HG02759 (cell line): Measurements from ENCODE around the gene SPTBN2.

Experiments used
- ATAC-seq: cut with Tn5 transposase; IDR thresholded peaks from one replicate; pipeline ENCODE4 v1.9.1; 2021; ENCODE audit warnings: mild to moderate bottlenecking, moderate library complexity; ENCODE audit not compliant: unreplicated experiment

The SPTBN2 gene

GRCh38 chr11:66704659-66705360 lies 24.2 kb downstream of the SPTBN2 start:
- no peak for ATAC-seq

DNA sequence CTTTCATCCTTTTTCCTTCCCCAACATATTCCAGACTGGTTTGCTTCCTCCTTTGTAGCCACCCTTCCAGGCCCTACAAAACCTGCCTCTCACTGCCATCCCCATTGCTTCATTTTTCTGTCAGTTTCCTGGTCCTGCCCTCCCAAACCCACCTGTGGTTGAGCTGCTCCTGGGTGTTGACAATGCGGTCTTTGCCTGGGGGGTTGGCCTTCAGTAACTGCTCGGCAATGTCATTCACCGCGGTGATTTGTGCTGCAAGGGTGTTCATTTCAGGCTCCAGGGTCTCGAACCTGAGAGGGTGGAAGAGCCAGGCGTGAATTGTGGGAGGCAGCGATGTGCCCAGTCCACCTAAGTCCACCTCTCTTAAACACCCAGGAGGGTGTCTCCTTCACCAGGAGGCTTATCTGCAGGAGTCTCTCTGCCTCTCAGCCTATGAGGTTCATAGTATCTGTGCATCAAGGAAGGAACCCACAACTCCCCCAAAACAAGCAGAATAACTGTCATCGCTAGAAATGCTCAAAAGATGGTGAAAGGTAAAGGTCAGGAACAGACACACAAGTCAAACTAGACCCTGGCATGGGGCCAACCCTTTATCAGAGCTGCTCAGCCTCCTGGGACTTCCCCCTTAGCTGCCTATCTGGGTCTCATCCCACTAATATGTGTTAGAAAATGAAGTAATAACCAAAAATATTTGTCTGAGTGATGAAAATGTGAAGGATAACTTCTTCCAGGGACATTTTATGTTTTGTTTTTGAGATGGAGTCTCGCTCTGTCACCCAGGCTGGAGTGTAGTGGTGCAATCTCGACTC lies 27.4 kb downstream of the SPTBN2 start:
- ATAC-seq = no peak

DNA sequence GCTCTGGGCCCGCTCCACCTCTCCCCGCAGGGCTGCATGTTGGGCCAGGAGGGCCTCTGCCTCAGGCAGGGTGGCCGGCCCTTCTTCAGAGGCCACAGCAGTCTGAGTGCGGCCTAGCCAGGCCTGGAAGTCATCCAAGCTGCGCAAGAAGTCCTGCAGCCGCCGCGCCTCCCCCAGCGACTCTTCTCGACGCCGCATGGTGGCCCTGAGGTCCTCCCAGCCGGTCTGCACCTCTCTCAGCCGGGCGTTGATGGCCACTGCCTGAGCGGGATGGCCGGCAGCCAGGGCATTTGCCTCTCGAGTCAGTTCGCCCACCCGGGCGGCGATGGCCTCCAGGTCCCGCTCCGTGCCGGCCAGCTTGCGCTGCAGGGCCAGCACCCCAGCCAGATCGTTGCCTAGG lies 28.3 kb downstream of the SPTBN2 start:
- ATAC-seq = no peak

GRCh38 chr11:66700337-66700736 lies 28.7 kb downstream of the SPTBN2 start:
- ATAC-seq = no peak

GRCh38 chr11:66698491-66698890 lies 30.5 kb downstream of the SPTBN2 start:
- no peak for ATAC-seq

DNA sequence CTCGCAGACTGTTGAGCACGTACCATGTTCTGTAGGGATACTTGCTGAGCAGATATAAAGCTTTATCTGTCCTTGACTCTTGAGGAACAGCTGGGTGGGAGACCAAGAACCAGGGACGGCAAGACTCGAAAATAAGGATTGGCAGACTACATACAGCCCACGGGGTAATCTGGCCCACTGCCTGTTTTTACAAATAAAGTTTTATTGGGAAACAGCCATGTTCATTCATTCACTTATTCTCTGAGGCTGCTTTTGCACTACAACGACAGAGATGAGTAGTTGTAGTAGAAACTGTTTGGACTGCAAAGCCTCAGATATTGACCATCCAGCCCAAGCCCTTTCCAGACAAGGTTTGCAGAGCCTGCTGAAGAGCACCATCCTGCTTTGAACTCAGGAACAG lies 31.0 kb downstream of the SPTBN2 start:
- no peak for ATAC-seq

- no peak for ATAC-seq
Measured at GRCh38 chr11:66696146-66696545, 32.9 kb downstream of the SPTBN2 start.

DNA sequence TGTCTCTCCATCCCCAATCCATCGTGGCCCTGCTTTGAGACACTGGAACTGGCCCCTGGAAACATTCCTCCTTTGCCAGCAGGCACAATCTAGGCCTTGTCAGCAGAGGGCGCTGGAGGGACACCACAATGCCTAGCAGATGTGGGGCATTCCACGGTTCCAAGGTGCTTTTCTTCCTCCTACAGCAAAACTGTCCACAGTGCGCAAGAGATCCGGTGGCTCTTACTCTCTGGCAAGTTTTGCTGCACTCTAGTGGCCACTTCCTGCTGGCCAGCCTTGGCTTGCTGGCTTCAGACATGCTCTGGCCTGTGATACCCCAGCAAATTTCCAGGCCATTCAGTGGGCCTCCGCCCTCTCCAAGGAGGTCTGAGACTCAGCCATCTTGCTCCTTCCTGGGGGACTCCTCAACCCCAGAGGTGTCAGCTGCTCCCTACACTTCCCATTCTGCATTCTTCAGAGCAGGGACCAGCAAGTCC lies 34.2 kb downstream of the SPTBN2 start:
- ATAC-seq = peak; percentile 57

DNA sequence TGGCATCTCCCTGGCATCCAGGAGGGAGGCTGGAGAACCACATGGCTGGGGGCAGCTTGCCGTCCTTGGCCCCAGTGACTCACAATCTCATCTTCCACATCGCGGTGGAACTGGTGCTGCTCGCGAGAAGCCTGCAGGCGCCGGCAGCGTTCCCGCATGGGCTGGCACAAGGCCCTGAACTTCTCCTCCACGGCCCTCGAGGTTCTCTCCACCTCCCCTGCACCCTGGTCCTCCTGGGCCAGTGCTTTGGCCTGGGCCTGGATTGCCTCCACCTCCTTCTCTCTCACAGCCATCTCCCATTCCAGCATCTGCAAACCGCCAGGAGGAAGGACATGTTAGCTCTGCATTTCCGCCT lies 35.0 kb downstream of the SPTBN2 start:
- no peak for ATAC-seq

- no peak for ATAC-seq
Measured at GRCh38 chr11:66693356-66694055, 35.5 kb downstream of the SPTBN2 start.

- ATAC-seq = no peak
Measured at GRCh38 chr11:66692871-66693331, 36.1 kb downstream of the SPTBN2 start.

DNA sequence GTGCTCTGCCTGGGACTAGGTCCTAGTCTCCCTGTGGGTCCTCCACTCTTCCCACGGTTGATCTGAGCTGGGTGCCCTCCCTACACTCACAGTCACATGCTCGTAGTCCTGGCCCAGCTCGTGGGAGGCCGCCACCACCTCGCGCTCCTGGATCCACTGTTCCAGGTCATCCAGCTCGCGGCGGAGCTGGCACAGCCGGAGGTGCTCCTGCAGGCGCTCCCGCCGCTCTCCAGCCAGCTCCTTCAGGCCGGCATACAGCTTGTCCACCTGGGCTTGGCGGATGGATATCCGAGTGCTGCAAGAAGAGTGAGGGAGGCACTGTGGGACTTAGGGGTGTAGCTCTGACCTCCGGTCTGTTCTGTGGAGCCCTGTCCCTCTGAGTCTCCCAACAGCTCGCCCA lies 36.6 kb downstream of the SPTBN2 start:
- no peak for ATAC-seq

DNA sequence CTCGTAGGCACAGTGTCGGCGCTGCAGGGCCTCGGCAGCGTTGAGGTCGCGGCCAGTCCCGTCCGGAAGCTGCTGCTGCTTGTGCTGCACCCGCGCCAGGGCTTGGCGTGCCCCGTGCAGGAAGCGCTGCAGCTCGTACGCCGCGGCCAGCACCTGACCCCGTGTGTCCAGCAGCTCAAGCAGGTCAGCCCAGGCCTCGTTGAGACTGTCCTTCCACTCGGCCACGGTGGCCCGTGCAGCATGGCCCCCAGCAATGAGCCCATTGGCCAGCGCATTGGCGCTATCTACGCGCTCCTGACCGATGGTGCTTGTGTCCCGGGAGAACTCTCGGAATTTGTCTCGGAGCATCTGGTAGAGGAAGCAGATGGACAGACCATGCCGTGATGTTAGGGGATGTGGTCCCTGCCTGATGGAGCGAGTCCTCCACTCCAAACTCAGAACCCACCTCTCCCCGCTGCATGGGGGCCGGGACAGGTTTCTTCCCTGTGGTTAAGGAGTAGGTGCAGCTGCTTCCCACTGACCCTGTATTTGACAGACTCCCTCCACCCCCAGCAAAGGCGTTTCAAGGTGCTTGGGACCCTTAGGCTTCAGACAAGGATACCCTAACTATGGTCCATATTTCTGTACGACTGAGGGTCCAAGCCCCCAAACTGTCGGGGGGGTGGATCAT lies 37.6 kb downstream of the SPTBN2 start:
- no peak for ATAC-seq

DNA sequence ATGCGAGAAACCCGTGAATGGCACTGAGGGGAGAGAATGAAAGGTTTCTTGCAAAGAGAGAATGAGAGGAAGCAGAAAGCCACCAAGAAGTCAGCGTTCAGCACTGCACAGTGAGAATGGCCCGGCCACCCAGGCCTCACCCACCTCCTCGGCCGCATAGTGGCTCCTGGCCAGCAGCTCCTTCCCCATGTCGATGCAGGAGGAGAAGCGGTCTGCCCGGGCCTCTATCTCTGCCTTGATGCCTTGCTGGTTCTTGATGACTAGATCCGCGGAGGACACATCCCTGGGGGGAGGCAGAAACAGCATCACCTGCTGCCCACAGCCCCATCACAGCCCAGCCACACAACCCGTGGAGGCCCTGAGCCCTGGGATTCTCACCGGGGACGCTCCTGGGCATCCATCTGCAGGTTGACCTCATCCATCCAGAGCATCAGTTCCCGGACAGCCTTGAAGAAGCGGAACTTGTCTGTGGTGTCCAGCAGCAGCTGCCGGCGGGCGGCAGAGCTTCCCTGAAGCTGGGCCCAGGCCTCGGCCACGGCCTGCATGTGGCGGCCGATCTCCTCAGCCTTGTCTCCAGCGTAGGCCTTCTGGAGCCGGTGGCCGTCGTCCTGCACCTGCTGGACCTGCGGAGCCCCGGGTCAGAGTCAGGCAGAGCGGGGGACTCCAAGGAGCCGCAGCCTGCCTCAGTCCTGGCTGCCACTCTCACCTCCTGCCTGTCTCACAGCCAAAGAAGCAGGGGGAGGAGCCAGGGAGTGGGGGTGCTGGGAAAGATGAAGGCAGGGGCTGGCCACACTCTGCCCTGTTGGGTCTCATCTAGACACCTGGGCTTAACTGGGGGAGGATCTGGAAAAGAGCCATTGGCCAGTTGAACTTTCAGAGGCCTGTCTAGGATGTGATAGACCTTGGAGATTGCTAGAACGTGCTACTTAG lies 39.1 kb downstream of the SPTBN2 start:
- no peak for ATAC-seq

DNA sequence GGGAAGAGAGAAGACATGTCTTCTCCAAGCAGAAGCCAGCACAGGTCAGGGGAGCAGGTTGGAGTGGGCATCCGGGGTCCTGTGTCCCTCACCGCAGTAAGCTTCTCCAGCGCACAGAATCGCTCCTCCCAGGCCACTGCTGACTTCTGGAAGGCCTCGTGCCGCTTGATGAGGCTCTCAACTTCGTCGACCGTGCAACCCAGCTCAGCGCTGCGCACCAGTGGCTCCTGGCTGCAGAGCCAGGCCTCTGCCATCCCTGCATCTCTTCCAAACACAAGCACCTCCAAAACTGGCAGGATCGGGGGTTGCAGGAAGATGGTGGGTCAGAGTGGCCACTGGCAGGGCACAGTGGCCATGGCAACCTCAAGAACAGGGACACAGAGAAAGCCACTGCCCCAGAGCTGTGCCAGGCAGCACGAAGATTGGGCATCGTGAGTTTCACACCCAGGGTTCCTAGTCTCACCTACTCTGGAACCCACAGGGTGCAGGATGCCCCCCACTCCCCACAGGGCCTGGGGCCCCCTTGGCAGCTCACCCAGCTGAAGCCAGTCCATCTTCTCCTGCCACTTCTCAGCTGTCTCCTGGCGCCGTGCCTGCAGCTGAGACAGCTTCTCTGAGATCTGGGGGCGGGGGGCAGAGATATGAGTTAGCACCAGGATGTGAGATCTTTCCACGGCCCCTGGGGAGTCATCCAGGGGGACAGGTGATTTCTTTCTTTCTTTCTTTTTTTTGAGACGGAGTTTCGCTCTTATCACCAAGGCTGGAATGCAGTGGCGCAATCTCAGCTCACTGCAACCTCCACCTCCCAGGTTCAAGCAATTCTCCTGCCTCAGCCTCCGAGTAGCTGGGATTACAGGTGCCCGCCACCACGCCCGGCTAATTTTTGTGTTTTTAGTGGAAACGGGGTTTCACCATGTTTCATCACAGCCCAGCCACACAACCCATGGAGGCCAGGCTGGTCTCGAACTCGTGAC lies 40.2 kb downstream of the SPTBN2 start:
- ATAC-seq = no peak

GRCh38 chr11:66687831-66688281 lies 41.2 kb downstream of the SPTBN2 start:
- no peak for ATAC-seq

GRCh38 chr11:66686801-66687750 lies 41.9 kb downstream of the SPTBN2 start:
- no peak for ATAC-seq
